ENCODE measurements around the gene NLN. TPM values are rescaled to one million over a fixed set of nuclear protein-coding genes. Genes with fewer than 3 reads are reported as not detected.
"Not testable (repeated sequence)": the region's sequence is repeated elsewhere in the genome, so short reads cannot be mapped to it uniquely, and the experiment has no call there.

NLN gene
- total and polyA plus RNA-seq, 11 donors: 1.6 to 28.2 (median 11.6) TPM

GRCh38 chr5:65805089-65805488 is 83.1 kb downstream of the NLN start:
- DNase-seq: no peak
- Histone ChIP-seq H3K4me1 (peaks cover 0 to 26% (median 7%) of the 10 kb centered on the region in 12 donors), H3K27me3 (no peaks in the 10 kb centered on the region), H3K9me3 (no peaks in the 10 kb centered on the region), H3K4me3 (no peak overlapping the region), H3K36me3 (peaks cover 0 to 8% (median 0%) of the 10 kb centered on the region in 9 donors), H3K27ac (no peak overlapping the region)
- no peak for ATAC-seq
- 93 to 96% (median 95%) methylated on average over 2 of the region's 2 CpGs for WGBS, 4 donors
- TF ChIP-seq POLR2A (IDR thresholded peaks at IDR 0.05): no peak
- intact Hi-C loops (cut with DNase I): no loop called here

GRCh38 chr5:65807494-65807893 is 85.5 kb downstream of the NLN start:
- DNase-seq; H3K4me3 ChIP-seq; H3K27ac ChIP-seq; intact Hi-C loops (cut with DNase I); H3K27me3 ChIP-seq; H3K9me3 ChIP-seq; ATAC-seq: not testable (repeated sequence)
- WGBS, 4 donors: 94 to 100% (median 98%) methylated on average over 5 of the region's 5 CpGs
- Histone ChIP-seq H3K36me3 (peaks cover 0 to 16% (median 2%) of the 10 kb centered on the region in 9 donors), H3K4me1 (peaks cover 0 to 19% (median 5%) of the 10 kb centered on the region in 12 donors)

DNA sequence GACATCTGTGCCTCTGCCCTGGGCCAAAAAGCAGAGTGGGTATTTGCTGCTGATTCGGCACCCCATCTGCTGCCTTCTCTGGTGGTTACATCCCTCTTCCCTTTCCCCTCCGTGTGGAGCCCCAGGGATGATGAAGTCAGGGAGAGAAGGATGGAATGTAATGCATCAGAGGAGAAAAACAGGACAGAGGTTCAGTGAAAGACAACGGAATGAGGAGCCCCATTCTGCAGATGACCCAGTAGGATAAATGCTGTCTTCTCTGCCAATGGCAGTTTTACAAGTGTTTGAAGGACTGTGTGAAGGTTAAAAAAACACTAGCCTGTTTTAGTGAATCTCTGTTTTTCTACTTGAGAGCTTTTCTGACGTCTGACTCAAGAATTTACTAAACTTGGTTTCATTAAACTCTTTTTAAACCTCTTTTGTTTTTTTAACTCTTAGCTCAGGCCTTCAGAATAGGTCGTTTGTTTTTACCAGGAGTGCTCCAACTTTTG is 86.3 kb downstream of the NLN start:
- Histone ChIP-seq H3K27ac (peak overlapping the region in 1 of 12 donors; percentile 28), H3K27me3 (no peaks in the 10 kb centered on the region), H3K4me3 (no peak overlapping the region), H3K36me3 (peaks cover 0 to 25% (median 6%) of the 10 kb centered on the region in 9 donors), H3K9me3 (no peaks in the 10 kb centered on the region), H3K4me1 (peaks cover 0 to 19% (median 5%) of the 10 kb centered on the region in 12 donors)
- WGBS, 4 donors: 60 to 69% (median 64%) methylated on average over 5 of the region's 5 CpGs
- intact Hi-C loops (cut with DNase I): no loop called here
- ATAC-seq (no peak), DNase-seq (no peak)
- TF ChIP-seq POLR2A (IDR thresholded peaks at IDR 0.05): no peak
- TF ChIP-seq CTCF (IDR thresholded peaks at IDR 0.05): no peak

GRCh38 chr5:65808818-65809217 is 86.8 kb downstream of the NLN start:
- Histone ChIP-seq H3K27me3 (no peaks in the 10 kb centered on the region), H3K9me3 (no peaks in the 10 kb centered on the region), H3K27ac (peak overlapping the region in 1 of 12 donors; percentile 28), H3K4me3 (no peak overlapping the region), H3K36me3 (peaks cover 0 to 25% (median 6%) of the 10 kb centered on the region in 9 donors), H3K4me1 (peaks cover 0 to 17% (median 5%) of the 10 kb centered on the region in 12 donors)
- no peak for TF ChIP-seq CTCF (IDR thresholded peaks at IDR 0.05)
- TF ChIP-seq POLR2A (IDR thresholded peaks at IDR 0.05): no peak
- intact Hi-C loops (cut with DNase I): no loop called here
- DNase-seq: no peak
- no peak for ATAC-seq
- 93 to 98% (median 96%) methylated on average over 1 of the region's 1 CpG for WGBS, 4 donors

DNA sequence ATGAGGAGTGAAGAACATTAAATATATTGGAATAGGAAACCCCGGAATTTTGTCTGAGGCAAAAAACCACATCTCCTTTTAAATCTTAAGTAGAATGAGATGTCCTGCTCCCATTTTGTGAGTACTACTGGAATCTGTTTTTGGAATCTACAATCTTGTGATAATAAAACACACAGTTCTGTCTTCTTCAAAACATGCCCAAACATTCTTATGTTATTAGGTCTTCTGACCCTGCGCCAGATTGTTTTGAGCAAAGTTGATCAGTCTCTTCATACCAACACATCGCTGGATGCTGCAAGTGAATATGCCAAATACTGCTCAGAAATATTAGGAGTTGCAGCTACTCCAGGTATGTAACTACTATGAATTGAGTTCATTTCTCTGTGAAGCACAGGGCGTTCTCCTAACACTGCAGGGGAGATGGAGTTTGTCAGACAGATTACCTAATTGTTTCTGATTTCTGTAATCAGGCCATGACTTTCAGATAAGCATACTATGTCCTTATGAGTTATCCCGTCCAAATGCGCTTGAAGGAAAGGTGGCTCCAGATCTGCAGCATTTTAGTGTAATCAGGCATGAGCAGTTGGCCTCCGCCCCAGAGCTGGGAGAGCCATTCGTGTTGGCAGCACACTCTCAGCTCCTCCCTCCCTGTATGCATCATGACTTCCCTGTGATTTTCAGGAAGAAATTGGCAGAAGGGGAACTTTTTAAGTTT is 88.0 kb downstream of the NLN start:
- Histone ChIP-seq H3K27me3 (no peaks in the 10 kb centered on the region), H3K4me3 (no peak overlapping the region), H3K36me3 (peaks cover 0 to 25% (median 6%) of the 10 kb centered on the region in 9 donors), H3K27ac (peak overlapping the region in 5 of 12 donors; percentile 25 to 45 (median 30)), H3K4me1 (peaks cover 0 to 17% (median 5%) of the 10 kb centered on the region in 12 donors), H3K9me3 (no peaks in the 10 kb centered on the region)
- WGBS, 4 donors: 53 to 62% (median 61%) methylated on average over 8 of the region's 8 CpGs
- peak; percentile 52 to 72 (median 63) for DNase-seq
- TF ChIP-seq POLR2A (IDR thresholded peaks at IDR 0.05) (no peak), CTCF (IDR thresholded peaks at IDR 0.05) (no peak)
- intact Hi-C loops (cut with DNase I): no loop called here
- peak; percentile 90 to 97 (median 96) for ATAC-seq
